ENCODE measurements around the gene ADGRB3.

DNA sequence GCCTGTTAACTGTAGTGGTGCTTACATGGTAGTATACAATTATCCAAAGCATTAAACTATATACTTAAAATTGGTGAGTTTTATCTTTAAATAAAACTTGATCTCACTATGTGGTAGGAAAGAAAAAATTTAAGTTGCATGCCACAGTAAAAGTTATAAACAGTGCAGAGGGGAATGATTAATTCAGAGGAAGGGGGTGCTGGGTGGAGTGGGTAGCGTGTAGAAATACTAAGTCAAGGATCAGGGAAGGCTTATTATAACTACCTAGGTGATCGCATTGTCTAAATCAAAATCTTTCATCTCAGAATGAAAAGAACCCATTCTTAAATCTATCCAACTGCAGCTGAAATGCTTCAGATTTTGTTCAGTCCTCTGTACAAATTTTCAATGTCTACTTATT is 428.3 kb downstream of the ADGRB3 start:
- no peak for TF ChIP-seq POLR2AphosphoS5 (IDR thresholded peaks at IDR 0.05)
- TF ChIP-seq CTCF (IDR thresholded peaks at IDR 0.05): no peak
- no peak for TF ChIP-seq POLR2A (IDR thresholded peaks at IDR 0.05)

Data from breast epithelium (tissue), 3 donors.